GM21526 (cell line): ENCODE measurements around the gene AOPEP.
"Not testable (repeated sequence)": the region's sequence is repeated elsewhere in the genome, so short reads cannot be mapped to it uniquely, and the experiment has no call there.

Source experiments
- ATAC-seq: cut with Tn5 transposase; IDR thresholded peaks from one replicate; pipeline ENCODE4 v1.9.1; 2021; ENCODE audit warnings: moderate library complexity; ENCODE audit not compliant: unreplicated experiment, low FRiP score

Gene AOPEP

DNA sequence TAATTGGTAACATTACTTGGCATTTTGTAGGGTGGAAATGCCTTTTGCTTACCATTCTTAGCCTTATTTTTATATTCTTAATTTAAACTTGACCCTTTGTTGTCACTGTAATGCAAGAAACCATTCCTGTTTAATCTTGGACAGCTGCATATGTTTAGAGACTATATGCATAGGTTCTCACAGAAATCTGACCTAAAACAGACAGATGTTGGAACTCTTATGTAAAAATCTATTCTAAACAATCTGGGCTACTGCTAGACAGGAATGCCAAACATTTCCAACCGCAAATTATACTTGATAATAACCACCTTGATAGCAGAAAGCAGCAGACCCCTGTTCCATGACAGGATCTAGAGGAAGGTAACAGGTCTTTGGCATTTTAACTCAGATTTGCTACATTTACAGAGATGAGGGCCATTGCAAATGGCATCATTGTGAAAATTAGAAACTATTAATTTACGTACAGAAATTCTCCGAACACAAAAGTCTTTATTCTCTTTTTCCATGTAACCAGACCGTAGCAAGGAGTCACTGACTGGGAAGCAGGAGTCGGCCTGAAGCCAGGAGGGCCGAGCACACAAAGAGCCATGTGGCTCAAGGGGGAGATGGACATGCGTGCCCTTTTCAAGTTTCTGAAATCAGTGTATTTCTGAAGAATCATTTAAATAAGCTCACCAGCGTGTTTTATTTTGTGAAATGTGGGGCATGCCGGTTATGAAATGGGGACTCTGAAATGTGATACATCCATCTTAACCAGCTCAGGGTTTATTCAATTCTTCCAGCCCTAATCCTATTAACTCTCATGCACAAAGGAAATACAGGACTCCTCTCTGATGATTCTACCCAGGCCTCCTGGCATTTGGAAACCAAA is 139.3 kb downstream of the AOPEP start:
- ATAC-seq: no peak

DNA sequence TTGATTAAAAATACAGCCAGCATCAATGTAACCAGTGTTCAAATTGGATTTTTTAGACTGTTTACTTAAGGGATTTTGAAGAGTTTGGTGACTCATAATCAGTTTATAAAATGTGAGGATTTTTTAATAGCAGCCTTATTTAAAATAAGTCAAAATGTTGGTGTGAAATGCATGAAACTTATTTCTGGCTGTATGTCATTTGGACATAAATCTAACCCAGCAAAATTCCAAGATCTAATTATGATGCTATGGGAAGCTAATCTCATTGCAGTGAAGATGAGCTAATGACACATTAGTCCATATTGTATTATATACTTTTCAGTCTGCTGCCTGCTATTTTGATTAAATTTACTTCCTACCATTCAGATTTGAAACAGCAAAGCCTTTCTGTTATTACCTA is 140.3 kb downstream of the AOPEP start:
- ATAC-seq: no peak

DNA sequence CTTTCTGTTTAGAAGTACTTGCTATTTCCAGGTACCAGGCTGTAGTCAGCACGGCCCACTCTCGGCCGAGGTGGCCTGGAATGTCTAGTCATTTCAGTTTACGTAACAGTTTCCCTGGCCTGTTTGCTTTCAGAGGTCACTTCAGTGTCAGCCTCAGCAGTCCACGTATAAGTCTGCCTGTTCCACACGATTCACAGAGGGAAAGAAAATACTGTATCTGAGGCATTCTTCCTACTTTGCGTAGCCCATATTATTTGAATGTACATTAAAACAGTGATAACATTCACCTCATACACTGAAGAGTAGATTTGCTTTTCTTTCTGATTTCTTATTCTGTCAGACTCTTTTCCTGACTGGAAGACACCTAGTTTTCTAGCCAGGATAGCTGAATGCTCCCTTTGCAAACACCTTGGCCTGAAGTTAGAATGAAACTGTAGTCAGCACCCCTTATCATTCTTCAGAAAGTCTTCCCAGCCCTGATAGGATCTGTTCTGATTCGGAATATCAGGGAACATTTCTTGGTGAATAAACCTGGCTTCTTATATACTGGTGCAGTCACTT is 140.9 kb downstream of the AOPEP start:
- no peak for ATAC-seq

DNA sequence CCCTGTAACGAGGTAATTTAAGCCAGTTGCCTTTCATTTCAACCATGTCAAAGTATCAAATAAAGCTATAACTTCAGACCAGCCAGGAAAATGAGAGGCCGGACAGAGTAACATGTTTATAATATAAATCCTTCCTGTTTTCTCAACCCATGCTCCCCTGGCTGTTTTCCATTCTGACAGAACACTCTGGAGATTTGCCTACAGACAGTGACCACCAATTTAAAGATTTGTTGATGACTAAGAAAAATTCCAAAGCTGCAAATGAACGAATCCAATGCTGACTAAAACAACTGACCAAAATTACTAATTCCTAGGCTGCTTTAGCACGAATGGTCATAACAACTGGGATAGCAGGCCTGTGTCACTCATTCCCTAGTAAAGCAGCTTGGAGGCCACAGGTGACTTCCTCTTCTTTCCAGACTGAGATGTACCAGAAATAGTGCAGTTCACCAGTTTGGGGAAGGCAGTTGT is 141.4 kb downstream of the AOPEP start:
- no peak for ATAC-seq

DNA sequence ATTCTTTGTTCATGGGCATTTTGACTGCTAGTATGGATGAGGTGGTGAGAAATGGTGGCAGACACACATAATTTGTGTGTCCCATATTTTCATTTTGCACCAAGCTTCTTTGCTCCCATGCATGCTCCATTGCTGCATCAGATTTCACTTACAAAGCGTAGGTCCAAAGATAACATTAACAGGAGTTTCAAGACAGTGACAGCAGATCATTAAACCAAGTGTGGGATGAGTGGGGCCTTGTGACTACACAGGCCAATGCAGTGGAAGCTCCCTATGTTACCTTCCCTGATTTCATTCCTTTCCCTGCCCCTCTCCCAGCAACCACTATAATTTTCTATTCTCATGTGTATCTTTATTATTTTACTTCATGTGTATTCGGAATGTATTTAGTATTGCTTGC is 142.0 kb downstream of the AOPEP start:
- no peak for ATAC-seq

DNA sequence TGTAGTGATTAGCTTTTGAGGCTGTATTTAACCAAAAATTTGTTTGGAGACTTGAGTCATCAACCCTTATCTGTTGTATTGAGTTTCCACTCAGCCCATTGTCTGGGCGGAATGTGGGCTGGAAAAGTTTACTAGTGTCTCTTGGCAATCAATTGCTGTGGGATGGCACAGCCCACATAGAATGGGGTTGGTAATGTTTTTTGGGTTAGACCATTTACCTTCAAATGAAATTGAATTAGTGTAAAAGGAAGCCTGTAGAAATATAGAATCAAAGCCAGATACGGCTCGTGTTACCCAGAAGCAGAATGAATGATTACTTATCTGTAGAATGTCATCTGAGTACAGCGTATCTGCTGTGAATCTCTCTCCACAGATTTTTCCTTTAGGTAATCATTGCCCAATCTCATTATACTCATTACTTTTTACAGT is 142.9 kb downstream of the AOPEP start:
- no peak for ATAC-seq

DNA sequence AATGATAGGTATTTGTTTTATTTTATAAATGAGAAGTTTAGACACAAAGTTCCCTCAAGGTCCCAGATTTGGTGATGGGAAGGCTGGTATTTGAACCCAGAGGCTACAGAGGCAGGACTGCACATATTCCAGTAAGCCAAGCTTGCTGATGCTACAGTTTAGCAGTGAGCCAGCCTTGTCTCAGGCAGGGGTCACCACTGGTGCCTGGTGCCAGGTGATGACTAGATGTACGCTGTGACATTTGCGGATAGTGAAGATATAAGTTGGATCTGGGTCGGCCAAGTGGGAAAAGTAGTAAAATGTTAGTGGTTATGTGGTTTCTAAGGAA is 143.9 kb downstream of the AOPEP start:
- no peak for ATAC-seq

DNA sequence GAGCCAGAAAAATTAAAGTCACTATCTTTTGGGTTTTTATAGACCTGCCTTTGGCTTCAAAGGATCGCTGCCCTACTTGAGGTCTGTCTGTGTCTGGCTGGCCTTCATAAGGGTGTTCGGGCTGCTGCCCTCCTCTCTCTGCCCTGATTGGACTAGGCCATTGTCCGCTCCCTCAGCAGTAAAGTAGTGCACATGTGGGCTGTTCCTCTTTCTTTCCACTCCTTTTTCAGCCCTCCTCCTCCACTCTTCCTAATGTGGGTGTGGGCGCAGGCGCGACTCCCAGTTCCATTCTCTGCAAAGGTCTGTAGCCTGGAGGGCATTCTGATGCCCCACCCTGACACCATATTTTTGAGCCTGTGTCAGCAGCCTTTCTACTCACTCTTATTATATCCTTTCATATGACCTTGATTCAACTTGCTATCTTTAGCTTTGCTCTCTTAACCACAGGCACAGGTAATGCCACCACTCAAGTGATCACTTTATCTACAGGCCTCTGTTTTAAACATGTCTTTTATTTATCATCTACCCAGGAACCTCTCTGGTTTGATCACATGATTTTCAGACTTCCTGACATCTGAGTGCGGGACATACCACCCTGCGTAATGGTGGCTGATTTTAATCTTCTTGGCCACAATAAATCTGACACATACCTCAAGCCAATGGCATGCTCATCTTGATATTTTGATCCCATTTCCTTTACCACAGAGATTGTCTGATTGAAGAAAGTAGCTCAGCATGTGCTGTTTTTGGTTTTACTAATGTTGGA is 144.5 kb downstream of the AOPEP start:
- ATAC-seq: no peak

DNA sequence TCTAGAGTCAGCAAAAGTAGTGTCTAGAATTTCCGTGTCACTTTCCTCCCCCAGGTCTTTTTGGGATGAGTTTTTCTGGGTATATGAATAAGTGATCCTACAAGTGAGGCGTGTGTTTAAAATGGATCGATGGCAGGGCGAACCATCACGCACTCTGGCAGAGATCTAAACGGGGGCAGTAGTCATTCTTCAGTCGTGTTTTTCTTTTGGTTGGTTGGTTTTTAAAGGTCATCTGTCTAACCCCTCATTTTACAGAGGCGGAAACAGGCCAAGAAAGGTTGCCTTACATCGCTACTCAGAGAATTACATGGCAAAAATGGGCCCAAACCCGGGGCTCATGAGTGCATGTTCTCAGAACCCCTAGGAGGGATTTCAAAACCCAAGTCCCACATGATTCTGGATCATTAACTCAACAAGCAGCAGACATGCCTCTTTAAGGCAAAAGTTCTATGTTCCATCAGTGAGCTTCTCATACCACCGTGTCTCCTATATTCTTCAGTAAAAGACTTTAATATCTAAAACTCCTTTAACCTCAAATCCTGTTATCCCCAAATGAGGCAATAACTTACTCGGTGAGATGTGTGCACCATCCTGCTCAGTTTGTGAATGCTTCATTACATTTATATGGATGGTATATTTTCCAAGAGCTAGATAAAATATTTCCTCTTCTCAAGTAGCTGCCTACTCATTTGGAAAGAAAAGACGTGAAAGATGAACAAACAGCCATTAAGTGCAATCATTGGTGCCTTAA is 145.8 kb downstream of the AOPEP start:
- no peak for ATAC-seq

DNA sequence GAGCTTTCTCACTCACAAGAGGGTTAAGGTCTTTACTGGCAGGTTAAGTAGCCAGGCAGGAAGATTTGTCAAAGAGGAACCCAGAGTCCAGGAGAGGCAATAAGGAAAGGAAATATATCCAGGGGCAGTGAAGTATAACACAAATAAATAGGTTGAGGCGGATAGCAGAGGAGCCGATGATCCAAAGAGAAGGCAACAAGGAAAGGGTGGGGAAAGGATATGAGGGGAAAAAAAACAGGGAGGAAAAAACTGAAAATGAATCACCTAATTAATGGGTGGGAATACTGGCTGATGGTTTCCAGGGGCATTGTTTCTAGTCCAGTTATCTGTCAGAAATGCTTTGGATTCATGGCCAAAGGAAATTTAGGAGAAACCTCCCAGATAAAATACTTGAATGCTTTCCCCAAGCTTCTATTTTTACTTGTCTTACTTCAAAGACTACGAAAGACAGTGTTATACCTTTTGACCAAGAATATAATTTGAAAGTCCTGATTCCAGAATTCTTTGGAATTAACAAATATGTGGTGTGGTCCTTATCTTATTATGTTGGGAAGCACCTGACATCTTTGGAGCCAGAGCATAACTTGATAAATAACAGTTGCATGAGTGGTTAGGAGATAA is 146.5 kb downstream of the AOPEP start:
- ATAC-seq: no peak

DNA sequence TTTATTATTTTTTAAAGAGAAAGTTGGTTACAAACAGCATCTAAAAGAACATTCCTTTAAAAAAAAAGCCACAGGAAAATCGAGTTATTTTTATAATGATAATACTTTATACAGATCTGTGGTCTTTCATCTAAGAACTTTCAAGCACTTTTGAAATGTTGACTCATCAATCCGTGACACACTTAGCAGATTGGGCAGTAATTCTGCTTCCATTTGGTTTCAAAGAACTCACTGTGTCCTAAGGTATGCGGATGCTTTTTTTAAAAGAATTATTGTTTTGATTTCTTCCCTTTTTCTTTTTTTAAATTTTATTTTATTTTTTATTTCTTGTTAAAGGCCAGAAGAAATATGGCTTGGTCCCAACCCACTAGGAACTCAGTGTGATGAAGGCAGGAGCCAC is 147.8 kb downstream of the AOPEP start:
- ATAC-seq: no peak

DNA sequence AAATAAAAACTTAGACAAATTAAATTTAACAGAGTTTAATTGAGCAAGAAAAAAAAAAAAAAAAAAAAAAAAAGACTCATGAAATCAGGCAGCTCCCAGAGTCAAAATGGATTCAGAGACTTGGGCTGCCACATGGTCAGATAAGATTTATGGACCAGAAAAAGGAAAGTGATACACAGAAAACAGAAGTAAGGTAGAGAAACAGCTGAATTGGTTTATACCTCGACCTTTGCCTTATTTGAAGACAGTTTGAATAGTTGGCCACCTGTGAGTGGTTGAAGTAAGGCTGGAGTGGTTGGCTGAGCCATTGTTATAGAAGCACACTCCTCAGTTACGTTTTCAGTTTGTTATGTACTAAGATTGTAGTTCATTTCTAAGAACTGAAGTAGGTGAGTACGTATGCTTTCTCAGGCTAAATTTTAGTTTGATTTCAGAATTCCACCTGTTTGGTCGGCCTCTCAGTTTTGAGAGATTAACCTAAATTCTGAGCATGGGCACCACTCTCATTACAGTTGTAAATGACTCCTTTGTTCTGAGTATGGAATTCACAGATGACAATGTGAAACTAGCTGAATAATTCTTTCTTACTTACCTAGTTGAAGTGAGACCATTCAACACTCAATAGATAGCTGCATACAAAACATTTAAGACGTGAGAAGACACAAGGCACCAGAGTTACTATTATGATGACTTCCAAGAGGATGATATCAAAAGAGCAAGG is 149.0 kb downstream of the AOPEP start:
- ATAC-seq: no peak

DNA sequence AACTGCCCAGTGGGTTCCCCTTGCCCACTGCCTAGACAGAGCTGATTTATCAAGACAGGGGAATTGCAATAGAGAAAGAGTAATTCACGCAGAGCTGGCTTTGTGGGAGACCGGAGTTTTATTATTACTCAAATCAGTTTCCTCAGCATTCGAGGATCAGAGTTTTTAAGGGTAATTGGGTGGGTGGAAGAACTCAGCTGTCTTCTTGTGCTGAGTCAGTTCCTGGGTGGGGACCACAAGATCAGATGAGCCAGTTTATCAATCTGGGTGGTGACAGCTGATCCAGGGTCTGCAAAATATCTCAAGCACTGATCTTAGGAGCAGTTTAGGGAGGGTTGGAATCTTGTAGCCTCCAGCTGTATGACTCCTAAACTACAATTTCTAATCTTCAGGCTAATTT is 152.3 kb downstream of the AOPEP start:
- not testable (repeated sequence) for ATAC-seq

DNA sequence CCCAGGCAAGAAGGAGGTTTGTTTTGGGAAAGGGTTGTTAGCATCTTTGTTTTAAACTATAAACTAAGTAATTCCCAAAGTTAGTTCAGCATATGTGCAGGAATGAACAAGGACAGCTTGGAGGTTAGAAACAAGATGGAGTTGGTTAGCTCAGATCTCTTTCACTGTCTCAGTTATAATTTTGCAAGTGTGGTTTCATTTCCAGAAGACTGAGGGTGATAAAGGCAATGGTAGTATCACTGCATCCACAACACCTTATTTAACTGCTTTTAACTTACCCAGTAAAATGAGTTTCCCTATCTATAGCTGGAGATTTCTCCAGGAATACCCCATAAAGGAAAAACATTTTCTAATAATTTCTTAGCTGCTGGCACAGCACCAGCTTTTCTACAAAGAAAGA is 152.7 kb downstream of the AOPEP start:
- no peak for ATAC-seq

DNA sequence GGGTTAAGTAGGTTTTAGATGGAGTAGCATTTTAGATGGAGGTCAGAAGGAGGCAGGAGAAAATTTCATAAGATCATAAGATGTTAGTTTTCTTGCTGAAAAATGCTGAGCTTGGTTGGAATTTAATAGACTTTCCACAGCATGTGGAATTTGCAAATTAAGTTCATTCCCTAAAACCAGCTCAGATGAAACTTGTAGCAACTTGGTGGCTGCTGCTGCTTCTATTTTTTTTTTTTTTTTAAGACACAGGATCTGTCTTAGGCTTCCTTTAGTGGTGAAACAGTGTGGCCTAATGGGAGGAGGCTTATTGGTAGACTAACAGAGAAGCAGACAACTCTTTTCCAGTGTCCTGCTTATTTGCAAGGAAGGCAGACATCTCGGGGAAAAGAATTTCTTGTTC is 154.5 kb downstream of the AOPEP start:
- ATAC-seq: no peak

DNA sequence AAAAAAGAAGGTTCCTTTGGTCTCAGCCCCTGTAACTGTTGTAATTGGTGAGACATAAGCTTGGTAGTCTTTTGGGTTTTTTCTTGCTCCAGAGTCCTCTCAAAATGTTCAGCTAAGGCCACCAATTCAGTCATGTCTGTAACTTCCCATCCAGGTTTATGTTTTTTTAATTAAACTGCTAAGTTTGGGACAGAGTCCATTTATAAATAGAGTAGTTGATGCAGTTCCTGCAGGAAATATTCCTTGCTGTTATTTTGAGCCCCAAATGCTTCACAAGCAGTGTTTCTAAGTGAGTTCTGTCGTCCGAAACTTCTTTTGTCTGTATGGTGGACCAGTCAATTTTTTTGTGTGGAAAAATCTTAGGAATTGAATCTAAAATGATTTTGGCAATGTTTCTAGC is 155.0 kb downstream of the AOPEP start:
- ATAC-seq: no peak

DNA sequence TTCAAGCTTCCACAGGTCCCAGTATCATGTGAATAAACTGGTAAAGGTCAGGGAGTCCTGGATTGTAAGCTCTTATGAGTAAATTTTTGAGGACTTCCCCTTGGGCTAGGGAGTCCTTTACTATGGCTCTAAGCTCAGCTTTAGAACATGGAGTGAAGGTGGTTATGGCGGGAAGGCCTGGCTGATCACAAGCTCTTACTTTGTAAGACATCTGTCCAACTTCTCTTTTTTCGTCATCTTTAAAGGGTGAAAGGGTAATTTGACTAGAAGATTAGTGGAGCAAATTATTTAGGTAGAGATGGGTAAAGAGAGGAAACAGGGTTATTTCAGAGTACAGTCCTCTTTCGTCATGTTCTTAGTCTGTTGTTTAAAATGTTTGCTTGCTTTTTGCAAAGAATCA is 155.4 kb downstream of the AOPEP start:
- ATAC-seq: no peak

DNA sequence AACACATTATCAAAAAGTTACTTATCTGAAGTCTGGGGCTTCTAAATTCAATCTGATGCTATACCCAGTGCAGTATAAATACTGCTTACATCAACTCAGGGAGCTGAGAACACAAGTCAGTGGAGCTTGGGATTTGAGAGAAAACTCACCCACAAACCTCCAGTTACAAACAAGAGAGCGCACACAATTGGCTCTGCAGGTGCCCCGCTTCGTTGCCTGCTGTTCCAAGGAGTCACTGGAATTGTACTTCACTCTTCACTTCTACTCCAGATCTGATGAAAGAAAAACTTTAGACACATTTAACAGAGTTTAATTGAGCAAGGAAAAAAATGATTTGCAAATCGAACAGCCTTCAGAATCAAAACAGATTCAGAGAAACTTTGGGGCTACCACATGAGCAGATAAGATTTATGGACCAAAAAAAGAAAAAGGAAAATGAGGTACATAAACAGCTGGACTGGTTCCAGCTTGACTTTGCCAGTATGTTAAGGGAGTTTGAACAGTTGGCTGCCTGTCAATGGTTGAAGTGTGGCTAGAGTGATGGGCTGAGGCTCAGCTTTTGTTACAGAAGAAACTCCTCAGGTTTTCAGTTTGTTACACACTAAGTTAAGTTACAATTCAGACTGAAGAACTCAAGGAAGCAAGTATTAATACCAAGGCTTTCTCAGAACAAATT is 156.6 kb downstream of the AOPEP start:
- ATAC-seq: no peak

DNA sequence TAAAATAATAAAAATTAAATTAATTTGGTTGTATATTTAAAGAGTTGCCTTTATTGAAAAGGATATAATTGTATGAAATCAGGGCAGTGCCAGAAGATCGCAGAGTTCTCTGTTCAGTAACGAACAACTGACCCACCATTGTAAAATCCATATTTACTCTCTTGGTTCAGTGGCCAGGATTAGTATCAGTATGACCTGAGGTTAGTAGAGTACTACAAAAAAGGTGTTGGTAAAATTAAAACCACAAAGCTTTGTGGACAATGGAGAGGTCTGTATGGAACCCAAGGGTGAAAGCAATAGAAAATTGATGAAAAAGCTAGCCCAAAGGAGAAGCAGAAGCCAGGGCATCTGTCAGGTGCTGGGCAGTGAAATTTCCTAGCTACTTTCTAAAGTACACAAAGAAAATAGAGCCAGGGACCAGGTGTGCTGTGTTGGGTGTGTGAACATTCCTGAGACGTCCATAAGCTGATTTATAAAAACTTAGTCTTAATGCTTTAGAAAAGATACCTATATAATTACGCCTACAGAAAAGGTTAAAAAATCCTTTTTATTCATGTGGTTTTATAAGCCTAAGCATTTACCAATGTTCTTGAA is 159.5 kb downstream of the AOPEP start:
- no peak for ATAC-seq
